Activated T-helper 1 cell treated with anti-CD3 and anti-CD28 coated beads, Interleukin-2, amount 50 U/mL, for 16 hours (primary cell): ENCODE results near the gene TRAPPC6A.
"Not testable (repeated sequence)": the region's sequence is repeated elsewhere in the genome, so short reads cannot be mapped to it uniquely, and the experiment has no call there.

ENCODE experiments used
- DNase-seq, 2 donors: peaks; one replicate each; pipeline ENCODE4 v3.0.0-alpha.2; 2020; ENCODE audit warnings: low read depth in 1 of 2, low spot score in 1 of 2

Gene TRAPPC6A

DNA sequence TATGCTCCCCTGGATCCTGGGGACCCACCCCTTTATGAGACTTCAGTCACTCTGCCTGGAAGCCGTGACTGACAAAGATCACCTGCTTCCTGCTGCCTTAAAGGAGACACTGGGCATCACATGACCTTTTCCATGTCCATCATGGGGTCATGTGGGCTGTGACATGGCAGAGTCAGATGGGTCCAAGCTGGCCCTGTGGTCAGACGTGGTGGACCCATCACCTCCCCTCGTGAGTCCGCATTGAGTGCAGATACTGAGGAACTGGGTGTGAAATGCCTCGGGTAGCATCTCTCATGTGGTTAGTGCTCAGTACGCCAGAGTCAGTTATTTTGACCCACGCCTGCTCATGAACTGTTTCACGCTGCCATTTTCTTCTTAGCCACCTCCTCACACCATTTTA lies 44.4 kb downstream of the TRAPPC6A start:
- no peak for DNase-seq

DNA sequence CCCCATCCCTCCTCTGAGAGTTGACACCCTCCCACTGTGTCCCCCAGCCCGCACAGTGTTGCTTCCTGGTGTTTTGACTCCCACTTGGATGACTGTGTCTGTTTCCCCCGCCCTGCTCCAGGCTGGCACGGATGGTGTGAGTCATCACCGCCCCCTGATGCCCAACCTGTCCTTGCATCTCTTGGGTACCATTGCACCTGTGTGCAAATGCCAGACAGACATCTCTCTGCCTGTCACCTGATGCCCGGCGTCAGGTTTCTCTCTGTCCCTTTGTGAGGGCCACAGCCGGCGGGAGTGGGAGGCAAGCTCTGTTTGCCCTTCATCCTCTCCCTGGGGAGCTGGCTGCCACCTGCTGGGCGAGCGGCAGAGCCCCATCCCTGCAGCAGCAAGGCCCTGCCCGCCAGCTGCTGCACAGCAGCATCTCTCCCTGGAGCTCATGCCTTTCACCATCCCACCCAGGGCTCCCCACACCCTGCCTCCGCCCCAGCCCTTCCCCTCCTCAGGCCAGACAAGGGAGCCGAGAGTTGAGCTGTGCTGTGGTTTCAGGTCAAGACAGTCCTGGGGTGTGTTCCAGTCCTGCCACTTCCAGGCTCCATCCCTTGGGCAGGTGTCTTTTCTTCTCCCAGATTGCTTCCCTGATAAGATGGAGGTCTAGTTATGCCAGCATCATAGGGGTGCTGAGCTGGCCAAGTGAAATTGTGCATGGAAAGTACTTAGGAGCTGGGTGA lies 47.0 kb downstream of the TRAPPC6A start:
- no peak for DNase-seq

DNA sequence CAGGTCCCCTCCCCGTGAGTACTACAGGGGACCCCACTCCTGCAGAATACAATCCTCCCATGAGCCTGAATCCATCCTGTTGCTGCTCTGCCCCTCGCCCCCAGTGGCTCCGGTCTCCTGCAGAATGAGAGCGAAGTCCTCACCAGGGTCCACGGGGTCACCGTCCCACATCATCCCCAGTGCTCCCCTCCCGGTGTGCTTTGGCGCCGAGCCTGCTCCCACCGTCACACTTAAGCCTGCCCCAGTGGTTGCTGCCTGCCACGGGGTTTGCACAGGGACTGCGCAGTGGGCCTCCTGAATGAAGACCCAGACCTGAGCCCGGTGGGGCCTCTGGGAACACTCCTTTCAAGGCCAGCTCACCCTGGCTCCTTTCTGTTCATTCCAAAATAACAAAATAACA lies 47.8 kb downstream of the TRAPPC6A start:
- DNase-seq: no peak

DNA sequence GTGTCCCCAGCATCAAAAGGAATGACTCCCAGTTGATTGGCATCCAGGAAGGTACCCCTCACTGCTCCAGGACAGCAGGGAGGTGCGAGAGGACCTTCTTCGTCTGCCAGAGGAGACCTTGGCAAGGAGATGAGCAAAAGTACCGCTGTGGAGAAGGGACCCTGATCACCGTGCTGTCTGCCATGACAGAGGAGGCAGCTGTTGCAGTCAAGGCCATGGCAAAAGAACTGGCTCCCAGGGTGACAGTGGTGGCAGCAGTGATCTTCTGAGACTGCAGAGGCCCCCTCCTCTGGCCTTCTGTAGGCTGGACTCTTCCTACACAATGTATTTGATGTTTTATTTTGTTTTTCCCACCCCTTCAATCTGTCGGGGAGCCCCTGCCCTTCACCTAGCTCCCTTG lies 49.2 kb downstream of the TRAPPC6A start:
- no peak for DNase-seq

DNA sequence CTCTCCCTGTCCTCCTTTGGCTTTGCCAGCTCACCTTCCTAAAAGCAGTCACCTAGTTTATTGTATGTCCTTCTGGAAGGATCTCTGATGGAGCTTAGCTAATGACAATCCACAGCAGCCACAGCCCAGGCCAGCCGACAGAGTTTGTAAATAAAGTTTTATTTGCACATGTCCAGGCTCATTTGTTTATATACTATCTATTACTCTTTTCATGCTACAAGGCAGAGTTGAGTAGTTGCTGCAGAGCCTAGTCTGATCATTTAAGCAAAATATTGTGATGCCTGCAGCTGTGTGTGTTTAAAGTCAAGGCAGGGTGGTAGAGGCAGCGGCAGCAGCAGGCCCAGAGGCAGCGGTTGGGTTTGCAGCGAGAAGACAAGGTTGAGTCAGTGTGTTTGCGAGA lies 49.9 kb downstream of the TRAPPC6A start:
- DNase-seq: no peak

DNA sequence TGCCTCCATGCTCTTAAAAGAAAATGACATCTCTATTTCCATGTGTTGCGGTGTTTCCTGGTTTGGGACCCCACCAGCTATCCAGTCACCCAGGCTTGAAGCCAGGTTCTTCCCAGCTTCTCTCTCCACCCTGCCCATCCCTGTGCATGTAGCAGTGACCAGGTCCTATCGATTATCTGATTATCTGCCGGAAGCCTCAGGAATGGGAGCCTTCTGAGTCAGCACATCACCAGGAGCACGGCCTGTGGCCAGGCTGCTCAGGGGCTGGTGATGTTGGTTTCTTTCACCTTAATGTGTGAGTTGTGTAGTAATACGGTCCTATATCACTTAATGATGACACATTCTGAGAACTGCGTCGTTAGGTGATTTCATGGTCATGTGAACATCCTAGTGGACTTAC lies 51.4 kb downstream of the TRAPPC6A start:
- no peak for DNase-seq

DNA sequence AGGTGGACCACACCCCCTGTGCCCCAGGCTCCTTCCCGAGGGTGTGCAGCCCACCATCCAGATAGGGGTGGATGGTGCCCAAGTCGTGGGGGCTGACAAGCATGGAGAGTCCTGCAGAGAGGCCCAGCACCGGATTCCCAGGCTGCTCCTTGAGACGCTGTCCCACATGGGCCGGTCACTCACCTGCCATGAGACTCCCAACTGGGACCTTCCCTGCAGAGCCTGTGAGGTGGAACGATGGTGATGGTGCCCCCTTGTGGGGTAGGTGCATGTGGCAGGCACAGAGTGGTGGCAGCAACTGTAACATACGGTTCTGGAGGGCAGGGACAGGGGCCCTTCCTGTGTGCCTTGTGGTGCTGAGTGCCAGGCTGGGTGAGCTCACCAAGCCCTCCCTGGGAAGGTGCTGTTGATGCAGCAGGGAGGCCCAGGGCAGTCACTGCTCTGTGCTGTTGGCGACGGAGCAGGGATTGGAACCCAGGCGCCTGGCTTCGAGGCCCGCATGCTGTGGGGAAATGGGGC lies 52.0 kb downstream of the TRAPPC6A start:
- DNase-seq: peak; percentile 37 to 42

DNA sequence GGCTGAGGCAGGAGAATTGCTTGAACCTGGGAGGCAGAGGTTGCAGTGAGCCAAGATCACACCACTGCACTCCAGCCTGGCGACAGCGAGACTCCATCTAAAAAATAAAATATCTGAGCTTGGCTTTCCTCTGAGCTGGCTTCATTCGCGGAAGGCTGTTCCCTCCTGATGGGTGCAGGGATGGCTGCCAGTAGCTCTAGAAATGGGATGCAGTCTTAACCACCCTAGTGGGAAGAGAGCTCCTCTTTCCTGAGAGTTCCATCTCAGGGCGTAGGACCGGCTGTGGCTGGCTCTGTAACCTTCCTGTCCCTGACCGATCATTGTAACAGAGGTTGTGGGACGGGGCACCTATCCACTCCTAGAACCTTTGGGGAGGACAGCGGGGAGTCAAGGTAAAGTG lies 52.7 kb downstream of the TRAPPC6A start:
- no peak for DNase-seq

DNA sequence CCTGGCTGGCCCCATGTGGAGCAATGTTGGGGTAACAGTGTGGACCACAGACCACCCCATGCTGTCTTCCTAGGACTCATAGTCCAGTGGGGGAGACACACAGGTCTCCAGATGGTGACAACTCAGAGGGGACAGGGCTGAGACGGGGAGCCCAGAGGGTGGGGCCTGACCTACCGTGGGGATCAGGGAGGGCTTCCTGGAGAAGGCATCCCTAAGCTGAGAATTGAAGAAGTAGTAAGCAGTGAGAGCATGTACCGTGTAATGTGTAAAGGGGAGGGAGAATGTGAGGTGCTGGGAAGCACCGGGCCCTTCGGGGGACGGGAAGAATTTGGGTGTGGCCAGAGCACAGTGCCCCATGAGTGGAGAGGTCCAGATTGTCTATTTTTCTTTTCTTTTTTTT lies 54.0 kb downstream of the TRAPPC6A start:
- DNase-seq: no peak

DNA sequence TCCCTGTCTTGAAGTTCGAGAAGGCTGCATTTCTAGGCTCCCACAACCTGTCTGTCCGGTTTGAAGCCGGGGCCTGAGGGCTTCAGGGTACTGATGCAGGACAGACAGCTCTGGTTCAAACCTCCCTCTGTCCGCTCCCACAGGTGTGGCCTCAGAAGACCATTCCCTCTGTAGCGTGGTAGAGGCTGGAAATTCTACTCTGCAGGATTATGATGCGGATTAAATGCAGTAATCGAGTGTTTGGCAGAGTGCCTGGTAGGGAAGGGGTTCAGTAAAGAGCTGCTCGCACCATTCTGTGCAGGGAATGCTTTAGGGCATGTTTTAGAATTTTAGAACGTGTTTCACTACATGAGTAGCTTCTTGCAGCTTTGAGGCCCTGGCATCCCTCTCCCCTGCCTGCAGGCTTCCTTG lies 54.6 kb downstream of the TRAPPC6A start:
- DNase-seq: no peak

DNA sequence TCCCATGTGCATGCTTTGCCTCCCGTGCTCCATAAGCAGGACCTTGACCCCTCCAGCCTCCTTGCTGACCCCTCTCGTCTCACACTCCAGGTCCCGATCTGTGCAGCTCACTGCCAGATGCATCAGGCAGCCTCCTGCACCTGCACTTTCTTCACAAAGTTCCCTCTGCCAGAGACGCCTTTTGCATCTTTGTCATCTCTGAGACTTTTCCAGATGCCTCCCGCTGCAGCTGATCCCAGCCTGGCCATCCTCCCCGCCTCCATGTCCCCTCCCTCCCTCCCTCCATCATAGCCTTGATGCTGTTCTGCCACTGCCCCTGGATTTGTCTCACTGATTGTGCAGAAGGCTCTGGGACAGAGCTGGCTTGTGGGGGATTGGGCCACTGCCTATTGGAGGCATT lies 55.2 kb downstream of the TRAPPC6A start:
- no peak for DNase-seq

DNA sequence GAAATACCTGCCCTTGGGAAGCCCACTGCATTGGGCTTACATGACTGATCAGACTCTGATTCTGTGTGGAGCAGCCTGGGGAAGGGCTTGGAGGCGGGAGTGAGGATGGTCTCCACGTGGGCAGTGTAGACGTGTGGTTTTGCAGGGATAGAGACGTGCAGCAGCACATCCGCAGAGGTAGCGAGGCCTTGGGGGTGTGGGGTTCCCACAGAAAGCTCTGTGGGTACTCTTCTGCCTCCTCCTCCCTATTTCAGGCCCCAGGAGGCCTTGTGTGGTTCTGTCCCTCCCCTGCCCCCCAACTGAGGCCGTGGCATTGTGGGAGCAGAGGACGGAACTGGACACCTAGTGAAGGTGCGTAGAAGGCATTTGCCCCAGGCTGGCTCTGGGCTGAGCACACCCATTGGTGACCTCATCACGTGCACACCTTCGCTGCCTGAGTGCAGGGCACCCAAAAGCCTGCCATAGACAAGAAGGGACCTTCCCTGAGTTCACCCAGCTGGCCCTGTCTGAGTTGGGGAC lies 56.2 kb downstream of the TRAPPC6A start:
- DNase-seq: no peak

DNA sequence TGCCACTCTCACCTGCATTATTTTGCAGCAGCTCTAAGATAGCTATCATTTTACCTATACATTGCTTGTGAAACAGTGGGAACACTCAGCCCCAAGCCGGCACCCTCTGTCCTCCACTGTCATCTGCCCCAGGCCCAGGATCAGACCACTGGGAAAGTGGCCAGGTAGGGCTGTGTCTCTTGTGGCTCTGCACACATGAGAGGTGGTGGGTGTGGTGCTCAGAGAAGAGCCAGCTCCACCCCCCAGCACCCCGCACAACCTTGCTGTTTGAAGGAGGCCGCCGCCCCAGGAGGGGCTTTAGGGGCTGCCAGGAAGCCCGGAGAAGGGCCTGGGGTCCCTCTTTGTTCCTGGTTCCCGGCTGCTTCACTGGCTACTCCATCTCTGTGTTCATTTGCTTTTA lies 58.5 kb downstream of the TRAPPC6A start:
- DNase-seq: no peak

DNA sequence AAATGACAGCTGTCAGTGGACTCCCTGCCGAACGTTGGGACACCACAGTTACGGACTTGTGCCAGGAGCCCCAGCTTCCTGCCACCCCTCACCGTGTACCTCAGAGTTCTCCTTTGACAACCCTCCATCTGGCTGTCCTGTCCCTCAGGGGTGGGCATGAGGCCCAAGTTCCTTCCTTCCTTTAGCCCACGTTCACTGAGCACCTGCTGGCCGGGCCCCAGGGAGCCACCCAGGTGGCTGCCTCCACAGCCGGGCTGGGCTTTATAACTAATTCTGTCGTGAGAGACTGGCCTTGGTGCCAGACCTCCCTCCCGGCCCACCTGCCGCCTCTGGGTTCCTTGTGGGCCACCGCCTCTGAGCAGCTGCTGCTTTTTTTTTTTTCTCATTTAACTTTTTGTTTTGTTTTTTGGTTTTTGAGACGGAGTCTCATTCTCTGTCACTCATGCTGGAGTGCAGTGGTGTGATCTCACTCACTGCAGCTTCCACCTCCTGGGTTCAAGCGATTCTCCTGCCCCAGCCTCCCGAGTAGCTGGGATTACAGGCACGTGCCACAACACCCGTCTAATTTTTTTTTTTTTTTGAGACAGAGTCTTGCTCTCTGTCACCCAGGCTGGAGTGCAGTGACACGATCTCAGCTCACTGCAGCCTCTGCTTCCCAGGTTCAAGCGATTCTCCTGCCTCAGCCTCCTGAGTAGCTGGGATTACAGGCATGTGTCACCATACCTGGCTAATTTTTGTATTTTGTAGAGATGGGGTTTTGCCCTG lies 59.3 kb downstream of the TRAPPC6A start:
- not testable (repeated sequence) for DNase-seq

DNA sequence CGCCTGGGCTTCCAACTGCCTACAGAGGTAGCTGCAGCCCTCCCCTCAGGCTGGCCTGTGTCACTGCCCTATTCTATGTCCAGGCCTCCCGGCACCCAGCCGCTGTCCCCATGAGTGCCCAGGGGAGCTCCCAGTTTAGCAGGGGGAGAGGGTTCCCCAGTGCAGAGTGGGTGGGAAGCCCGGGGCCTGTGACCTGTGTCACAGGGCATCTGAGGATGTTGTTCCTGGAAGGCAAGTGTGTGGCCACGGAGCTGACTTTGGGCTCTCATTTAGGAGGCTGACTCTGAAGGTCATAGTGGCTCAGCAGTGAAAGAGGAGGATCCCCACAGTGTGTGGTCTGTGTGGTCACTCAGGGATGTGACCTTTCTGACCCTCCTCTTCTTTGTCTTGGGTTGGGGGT lies 59.9 kb downstream of the TRAPPC6A start:
- no peak for DNase-seq

DNA sequence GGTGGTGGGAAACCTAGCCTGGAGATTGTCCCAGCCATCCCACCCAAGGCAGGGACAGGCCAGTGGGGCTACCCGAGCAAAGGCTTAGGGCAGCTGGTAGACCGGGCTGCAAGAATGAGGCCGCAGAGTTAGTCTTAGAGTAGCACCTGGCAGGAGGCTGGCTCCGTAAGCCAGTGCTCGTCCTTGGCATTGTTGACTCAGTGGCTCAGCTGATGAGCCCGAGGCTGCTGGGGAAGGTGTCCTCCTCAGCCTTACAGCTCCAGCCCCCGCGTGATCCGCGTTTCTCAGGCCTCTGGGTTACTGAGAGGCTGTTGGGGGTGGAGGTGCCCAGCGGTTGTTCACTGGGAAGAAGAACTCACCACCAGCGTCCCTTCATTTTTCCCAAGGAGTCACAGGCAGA lies 60.4 kb downstream of the TRAPPC6A start:
- no peak for DNase-seq

DNA sequence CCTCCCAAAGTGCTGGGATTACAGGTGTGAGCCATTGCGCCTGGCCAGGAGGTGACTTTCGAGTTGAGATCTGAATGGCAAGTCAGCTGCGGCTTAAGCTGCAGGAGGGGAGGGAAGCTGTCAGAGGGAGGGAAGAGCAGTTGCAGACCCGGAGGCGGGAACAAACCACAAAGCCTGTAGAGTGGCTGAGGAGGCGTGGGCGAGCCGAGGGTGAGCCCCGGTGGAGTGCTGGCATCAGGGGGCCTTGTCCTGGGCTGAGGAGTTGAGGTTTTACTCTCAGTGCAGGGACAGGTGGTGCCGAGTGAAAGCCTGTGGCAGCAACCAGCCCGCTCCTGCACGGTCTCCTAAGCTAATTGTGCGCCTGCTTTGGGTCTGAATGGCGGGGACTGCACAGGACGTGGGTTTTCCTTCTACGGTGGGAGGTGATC lies 60.9 kb downstream of the TRAPPC6A start:
- peak in 1 of 2 donors; percentile 18 for DNase-seq

DNA sequence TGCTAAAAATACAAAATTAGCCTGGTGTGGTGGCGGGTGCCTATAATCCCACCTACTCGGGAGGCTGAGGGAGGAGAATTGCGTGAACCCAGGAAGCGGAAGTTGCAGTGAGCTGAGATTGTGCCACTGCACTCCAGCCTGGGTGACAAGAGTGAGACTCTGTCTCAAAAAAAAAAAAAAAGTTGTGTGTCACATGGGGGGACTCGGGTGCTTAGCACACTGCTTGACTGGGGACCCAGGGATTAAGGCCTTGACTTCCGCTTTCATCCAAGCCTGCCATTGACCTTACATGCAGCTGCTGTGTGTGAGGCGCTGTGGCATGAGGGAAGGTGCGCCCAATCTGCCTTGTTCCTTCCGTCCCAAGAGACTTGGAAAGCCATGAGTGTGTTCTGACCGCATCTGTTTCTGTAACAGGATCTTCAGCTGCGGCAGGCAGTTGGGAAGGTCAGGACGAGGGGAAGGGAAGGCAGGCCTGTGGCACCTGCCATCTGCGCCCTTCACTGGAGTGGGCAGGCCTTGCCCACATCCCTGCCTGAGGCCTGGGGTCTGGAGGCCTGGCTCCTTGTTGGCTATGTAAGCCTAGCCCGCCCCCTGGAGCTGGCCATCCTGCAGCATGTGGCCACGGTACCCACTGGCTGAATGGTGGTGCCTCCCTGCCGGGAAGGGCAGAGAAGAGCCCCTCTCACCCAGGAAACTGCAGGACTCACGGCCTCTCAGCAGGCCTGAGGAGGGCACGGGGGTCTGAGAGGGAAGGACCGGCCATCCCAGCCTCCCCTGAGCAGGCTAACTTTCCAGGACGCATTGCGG lies 62.0 kb downstream of the TRAPPC6A start:
- DNase-seq: no peak

DNA sequence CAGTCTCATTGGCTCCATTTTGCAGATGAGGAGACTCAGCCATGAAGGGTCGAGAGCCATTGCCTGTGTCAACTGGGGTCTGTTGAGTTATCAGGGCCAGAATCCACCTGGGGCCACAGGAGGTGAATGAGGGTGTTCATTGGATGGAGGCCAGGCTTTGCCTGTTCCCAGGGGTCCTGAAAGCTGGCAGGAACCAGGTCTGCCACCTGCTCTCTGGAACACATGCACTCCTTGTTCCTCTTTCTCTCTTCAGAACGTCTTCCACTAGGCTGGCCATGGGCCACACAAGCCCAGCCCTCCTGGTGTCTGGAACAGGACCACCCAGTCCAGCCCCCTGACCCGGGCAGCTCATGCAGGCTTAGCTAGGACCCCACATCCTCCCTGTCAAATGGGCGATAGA lies 63.9 kb downstream of the TRAPPC6A start:
- no peak for DNase-seq

DNA sequence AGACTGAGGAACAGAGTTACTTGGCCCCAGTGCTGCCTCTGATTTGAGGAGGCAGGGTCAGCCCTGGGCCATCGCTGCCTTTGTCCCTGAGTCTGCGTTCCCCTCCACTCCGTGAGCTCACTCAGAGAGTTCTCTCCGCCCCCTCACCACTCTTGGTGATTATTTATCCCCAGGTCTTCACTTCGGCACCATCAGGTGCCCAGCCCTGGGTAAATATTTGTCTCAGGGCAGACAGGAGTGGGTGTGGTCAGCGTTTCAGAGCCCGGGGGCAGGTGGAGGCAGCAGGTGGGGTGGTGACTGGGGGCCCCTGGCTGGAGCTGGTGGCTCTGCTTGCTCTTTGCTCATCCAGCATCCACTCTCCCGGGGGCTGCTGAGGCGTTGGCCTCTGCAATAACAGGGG lies 64.4 kb downstream of the TRAPPC6A start:
- no peak for DNase-seq
